ENCODE data around the gene GALNTL6. TPM values are rescaled to one million over a fixed set of nuclear protein-coding genes. Genes with fewer than 3 reads are reported as not detected.
"Not testable (repeated sequence)": the region's sequence is repeated elsewhere in the genome, so short reads cannot be mapped to it uniquely, and the experiment has no call there.

Gene GALNTL6
- total RNA-seq, 1 donor from 2014 or later, result 23.6 TPM

- FAIRE-seq (no peak), DNase-seq (ENCODE audit: low spot score in 2 of 2) (no peak)
Measured at GRCh38 chr4:172881645-172882044, 1068.4 kb downstream of the GALNTL6 start.

DNA sequence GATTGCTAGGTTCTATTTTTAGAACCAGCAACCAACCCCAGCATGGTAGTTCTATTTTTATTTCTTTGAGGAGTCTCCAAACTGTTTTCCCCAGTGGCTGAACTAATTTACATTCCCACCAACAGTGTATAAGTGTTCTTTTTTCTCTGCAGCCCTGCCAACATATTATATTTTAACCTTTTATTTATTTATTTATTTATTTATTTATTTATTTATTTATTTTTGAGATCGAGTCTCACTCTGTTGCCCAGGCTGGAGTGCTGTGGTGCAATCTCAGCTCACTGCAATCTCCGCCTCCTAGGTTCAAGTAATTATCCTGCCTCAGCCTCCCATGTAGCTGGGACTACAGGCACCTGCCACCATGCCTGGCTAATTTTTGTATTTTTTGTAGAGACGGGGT, 1074.2 kb downstream of the GALNTL6 start:
- not testable (repeated sequence) for FAIRE-seq

DNA sequence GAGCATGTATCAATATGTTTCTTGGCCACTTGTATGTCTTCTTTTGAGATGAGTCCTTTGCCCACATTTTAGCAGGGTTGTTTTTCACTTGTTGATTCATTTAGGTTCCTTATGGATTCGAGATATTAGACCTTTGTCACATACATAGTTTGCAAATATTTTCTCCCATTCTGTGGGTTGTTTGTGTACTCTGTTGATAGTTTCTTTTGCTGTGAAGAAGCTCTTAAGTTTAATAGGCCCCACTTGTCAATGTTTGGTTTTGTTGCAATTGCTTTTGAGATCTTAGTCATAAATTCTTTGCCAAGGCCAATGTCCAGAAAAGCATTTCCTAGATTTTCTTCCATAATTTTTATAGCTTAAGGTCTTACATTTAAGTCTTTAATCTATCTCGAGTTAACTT, 1074.8 kb downstream of the GALNTL6 start:
- no peak for DNase-seq (ENCODE audit: low spot score in 2 of 2)
- no peak for FAIRE-seq

More for the DNA sequence above, 1074.2 kb downstream of the GALNTL6 start:
- not testable (repeated sequence) for DNase-seq (ENCODE audit: low spot score in 2 of 2)

GRCh38 chr4:172892300-172892699, 1079.1 kb downstream of the GALNTL6 start:
- FAIRE-seq (no peak), DNase-seq (ENCODE audit: low spot score in 2 of 2) (no peak)

DNA sequence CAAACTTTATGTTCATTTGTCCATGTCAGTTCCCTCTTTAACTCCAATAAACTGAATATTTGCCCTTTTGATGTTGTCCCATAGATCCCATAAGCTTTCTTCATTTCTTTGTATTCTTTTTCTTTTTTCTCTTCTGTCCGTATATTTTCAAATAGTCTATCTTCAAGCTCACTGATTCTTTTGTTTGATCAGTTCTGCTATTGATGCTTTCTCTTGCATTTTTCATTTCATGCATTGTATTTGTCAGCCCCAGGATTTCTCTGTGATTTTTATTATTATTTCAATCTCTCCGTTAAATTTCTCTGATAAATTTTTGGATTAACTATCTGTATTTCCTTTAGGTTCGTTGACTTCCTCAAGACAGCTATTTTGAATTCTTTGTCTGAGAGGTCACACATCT, 1082.5 kb downstream of the GALNTL6 start:
- no peak for DNase-seq (ENCODE audit: low spot score in 2 of 2)
- no peak for FAIRE-seq

DNA sequence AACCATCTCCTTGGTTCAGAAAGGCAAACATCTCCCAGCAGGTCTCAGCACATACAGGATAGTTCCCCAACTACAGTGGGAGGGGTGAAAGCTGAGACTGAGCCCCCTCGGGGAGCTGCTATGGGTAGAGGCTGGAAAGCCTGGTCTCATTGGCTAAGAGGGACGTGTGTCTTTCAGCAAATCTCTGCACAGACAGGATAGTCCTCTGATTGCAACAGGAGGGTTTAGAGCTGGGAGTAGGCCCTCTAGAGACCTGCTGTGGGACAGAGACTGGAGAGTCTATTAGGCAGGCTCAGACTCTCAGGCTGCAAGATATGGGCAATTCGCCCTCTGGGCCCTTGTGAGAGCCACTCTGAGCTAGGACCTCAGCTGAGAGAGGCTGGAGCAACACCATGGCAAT, 1083.8 kb downstream of the GALNTL6 start:
- FAIRE-seq, result no peak
- no peak for DNase-seq (ENCODE audit: low spot score in 2 of 2)

DNA sequence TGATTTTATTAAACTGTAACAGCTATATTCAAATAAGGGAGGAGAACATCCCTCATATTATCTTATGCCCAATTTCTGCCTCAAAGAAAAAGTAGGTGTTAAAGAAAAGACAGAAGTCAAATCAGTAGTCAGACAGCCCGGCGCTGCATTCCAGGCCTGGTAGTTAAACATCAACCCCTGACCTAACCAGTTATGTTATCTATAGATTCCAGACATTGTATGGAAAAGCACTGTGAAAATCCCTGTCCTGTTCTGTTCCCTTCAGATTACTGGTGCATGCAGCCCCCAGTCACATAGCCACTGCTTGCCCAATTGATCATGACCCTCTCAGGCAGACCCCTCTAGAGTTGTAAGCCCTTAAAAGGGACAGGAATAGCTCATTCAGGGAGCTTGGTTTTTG, 1085.5 kb downstream of the GALNTL6 start:
- FAIRE-seq (no peak), DNase-seq (ENCODE audit: low spot score in 2 of 2) (no peak)

DNA sequence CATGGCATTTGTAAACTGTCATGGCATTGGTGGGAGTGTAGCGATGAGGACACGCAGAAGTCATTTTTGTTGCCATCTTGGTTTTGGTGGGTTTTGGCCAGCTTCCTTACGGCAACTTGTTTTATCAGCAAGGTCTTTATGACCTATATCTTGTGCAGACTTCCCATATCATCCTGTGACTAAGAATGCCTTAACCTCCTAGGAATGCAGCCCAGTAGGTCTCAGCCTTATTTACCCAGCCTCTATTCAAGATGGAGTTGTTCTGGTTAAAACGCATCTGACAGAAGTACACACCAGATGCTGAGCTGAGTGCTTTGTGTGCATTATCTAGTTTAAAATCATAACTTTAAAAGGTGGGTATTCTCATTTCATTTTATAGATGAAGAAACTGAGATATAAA, 1086.7 kb downstream of the GALNTL6 start:
- no peak for FAIRE-seq

GRCh38 chr4:172900900-172901299, 1087.7 kb downstream of the GALNTL6 start:
- DNase-seq (ENCODE audit: low spot score in 2 of 2) (no peak), FAIRE-seq (no peak)

More for the DNA sequence above, 1086.7 kb downstream of the GALNTL6 start:
- DNase-seq (ENCODE audit: low spot score in 2 of 2), result no peak

GRCh38 chr4:172912468-172912867, 1099.3 kb downstream of the GALNTL6 start:
- not testable (repeated sequence) for DNase-seq (ENCODE audit: low spot score in 2 of 2); FAIRE-seq

DNA sequence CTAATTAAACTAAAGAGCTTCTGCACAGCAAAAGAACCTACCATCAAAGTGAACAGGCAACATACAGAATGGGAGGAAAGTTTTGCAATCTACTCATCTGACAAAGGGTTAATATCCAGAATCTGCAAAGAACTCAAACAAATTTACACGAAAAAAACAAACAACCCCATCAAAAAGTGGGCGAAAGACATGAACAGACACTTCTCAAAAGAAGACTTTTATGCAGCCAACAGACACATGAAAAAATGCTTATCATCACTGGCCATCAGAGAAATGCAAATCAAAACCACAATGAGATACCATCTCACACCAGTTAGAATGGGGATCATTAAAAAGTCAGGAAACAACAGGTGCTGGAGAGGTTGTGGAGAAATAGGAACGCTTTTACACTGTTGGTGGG, 1104.2 kb downstream of the GALNTL6 start:
- FAIRE-seq; DNase-seq (ENCODE audit: low spot score in 2 of 2): not testable (repeated sequence)

GRCh38 chr4:172919269-172919668, 1106.1 kb downstream of the GALNTL6 start:
- DNase-seq (ENCODE audit: low spot score in 2 of 2) (no peak), FAIRE-seq (no peak)

GRCh38 chr4:172927096-172927814, 1114.1 kb downstream of the GALNTL6 start:
- DNase-seq (ENCODE audit: low spot score in 2 of 2) (no peak), FAIRE-seq (no peak)

DNA sequence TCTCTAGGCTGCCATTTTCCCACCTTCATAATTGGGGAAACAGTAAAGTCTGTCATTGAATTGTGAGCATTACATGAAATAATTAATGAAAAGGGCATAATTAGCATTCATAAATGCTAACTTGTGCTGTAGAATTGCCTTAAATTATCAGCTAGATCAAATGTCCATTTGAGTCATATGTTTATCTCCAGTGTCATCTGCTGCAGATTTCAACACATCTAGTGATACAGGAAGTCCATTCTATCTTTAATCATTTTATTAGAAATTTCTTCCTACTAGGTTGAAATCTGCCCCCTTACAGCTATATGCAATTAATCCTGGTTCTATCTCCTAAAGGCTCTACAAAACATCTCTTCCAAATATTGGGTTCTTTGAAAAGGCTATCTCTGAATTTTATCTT, 1115.1 kb downstream of the GALNTL6 start:
- no peak for DNase-seq (ENCODE audit: low spot score in 2 of 2)
- FAIRE-seq, result no peak

DNA sequence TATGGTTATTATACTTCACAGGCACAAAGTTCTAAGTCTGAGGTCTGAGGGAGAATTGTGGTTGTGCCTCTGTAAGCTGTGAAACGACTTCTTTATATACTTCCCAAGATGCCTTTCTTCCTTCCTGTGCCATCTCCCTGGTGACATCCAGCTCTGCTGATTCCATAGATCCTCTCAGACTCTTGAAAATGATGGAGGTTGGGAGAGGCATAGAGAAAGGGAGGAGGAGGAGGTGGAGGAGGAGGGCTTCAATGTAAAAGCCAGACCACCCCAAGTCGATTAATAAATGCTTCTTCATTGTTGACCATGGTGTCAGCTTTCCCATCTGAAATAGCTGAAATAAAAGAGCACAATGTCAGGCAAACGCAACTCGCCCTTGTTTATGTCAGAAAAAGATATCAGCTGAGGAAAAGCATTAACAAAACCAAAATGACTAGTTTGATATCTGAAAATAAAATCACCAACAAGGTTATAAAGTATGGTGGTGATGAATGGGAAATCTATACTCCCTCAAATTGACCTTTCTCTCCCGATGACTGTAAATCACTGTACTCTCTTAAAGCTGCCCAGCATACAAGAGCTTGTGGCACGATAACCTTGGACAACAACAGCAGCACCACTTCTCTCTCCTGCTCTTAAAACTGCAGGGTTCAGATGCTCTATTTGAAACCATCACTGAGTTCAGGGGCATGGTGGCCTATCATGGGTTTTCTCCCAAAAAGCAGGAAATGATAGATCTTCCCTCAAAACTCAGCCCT, 1125.0 kb downstream of the GALNTL6 start:
- FAIRE-seq (no peak), DNase-seq (ENCODE audit: low spot score in 2 of 2) (no peak)

DNA sequence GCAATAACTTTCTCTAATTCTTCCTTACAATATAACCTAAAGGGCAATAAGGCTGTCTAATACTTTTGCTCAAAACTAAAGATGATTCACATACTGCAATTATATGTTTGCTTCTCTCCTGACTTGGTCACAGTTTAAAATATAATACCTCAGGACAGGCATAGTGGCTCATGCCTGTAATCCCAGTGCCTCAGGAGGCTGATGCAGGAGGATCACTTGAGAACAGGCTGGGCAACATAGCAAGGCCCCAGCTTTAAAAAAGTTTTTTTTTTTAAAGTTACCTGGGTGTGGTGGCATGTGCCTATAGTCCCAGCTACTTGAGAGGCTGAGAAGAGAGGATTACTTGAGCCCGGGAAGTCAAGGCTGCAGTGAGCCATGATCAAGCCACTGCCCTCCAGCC, 1125.7 kb downstream of the GALNTL6 start:
- FAIRE-seq, result no peak
- DNase-seq (ENCODE audit: low spot score in 2 of 2), result no peak

- DNase-seq (ENCODE audit: low spot score in 2 of 2), result no peak
- FAIRE-seq, result no peak
Measured at GRCh38 chr4:172942840-172943239, 1129.6 kb downstream of the GALNTL6 start.

- FAIRE-seq (no peak), DNase-seq (ENCODE audit: low spot score in 2 of 2) (no peak)
Measured at GRCh38 chr4:172945611-172946010, 1132.4 kb downstream of the GALNTL6 start.

DNA sequence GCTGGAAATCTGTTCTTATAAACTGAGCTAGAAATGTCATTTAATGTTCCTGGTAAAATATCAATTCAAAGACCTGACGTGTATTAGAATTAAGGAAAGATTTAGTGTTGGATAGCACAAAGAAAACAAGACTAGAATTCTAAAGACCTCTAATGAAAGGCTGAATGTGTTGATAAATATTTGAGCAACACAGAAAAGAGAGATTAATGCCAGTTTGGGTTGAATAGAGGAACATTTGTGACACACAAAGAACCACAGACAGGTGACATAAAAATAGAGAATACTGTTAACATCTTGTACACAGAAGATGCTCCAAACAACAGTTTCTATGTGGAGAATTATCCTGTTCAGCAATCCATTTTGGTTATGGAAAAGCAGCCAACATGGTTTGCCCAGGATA, 1133.3 kb downstream of the GALNTL6 start:
- FAIRE-seq (no peak), DNase-seq (ENCODE audit: low spot score in 2 of 2) (no peak)

GRCh38 chr4:172947594-172947993, 1134.4 kb downstream of the GALNTL6 start:
- no peak for DNase-seq (ENCODE audit: low spot score in 2 of 2)

GRCh38 chr4:172950990-172951389, 1137.8 kb downstream of the GALNTL6 start:
- FAIRE-seq (no peak), DNase-seq (ENCODE audit: low spot score in 2 of 2) (no peak)

More at GRCh38 chr4:172947594-172947993, 1134.4 kb downstream of the GALNTL6 start:
- no peak for FAIRE-seq

Measured in frontal cortex (tissue), 4 donors.